Fibroblast of skin of left biceps (primary cell): ENCODE data around the gene IRF7.
A peak's percentile ranks its signal among the peaks of the same experiment; 100 is the strongest.
"Not testable (repeated sequence)": the region's sequence is repeated elsewhere in the genome, so short reads cannot be mapped to it uniquely, and the experiment has no call there.

Source experiments
- DNase-seq, 2 experiments: peaks; one replicate each; pipeline ENCODE4 v3.0.0-alpha.2; 2013; ENCODE audit warnings: low read depth in 2 of 2

Gene IRF7

DNA sequence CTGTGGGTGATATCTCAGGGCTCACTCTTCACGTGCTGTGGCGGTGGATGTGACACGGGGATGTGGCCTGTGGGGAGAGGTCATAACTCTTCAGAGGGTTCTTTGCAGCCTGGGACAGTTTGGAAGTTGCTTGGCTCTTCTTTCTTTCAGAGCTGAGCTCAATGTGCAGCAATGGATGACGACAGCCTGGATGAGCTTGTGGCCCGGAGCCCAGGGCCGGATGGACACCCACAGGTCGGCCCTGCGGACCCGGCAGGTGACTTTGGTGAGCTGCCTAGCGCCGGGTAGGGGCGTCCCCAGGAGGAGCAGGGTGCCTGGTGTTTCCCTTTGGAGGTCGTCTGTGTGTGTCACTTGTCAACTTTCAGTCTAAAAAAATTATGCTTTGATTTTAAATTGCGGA, 34.4 kb downstream of the IRF7 start:
- no peak for DNase-seq

DNA sequence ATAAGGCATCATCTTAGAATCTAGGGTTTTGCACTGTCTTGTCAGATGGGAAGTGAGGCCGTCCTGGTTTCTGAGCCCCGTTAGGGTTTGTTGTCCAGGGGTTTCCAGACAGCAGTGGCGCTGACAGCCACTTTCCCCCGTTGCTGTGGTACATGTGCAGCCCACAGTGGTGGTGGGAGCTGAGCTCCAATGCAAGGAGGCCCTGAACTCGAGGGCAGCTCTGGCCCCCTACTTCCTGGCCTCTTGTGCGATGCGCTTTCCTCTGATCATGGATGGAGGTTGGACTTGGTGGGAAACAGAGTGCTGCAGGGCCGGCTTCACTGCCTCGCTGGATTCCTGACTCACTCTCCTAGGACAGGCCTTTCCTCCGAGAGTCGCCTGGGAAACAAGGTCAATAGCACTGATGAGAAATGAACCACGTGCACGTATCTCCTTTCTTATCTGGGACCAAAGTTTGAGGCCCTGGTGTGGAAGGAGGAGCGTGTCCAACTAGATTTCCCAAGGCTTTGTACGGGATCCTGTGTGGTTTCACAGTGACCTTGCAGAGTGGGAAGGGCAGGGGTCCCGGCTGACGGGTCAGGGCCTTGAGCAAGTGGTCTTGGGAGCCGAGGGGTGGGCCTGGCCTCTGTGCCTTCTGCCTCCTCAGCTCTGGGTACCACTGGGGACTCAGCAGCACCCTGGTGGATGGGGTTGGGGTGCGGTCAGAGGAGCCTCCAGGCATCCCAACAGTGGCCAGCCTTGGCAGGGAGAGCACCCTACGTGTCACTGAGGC, 35.7 kb downstream of the IRF7 start:
- DNase-seq: no peak

DNA sequence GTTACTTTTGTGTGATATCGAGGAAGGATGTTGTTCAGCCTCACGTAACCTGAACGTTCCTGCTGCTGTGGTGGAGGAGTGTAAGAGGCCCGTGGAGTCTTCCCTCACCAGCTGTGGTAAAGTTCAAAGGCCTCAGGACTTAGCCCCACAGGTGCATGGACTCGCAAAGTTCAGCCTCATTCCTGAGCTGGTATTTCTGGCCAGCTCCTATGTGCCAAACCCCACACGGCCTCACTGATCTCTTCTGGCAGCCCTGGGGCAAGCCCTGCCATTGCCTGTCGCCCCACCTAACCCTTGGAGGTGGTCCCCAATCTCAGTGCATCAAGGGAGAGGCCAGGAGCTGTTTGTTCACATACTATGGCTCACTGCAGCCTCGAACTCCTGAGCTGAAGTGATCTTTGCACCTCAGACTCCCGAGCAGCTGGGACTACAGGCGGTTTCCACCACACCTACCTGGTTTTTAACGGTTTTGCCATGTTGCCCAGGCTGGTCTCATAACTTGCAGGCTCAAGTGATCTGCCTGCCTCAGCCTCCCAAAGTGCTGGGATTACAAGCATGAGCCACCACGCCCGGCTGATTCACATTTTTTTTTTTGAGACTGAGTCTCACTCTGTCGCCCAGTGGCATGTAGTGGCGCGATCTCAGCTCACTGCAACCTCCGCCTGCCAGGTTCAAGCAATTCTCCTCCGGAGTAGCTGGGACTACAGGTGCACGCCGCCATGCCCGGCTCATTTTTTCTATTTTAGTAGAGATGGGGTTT, 37.3 kb downstream of the IRF7 start:
- DNase-seq: no peak

DNA sequence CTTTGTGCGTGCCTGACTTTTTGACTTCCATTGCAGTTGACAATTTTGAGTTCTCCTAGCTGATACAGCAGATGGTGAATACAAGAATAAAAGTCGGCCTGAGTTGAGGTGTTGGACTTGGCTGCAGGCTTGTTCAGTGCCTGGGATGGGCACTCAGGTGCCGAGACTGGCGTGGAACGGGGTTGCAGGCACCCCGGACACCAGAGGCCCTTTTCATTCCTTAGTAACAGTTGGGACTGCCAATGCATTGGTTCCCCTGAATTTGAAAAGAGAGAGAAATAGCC, 38.2 kb downstream of the IRF7 start:
- no peak for DNase-seq

DNA sequence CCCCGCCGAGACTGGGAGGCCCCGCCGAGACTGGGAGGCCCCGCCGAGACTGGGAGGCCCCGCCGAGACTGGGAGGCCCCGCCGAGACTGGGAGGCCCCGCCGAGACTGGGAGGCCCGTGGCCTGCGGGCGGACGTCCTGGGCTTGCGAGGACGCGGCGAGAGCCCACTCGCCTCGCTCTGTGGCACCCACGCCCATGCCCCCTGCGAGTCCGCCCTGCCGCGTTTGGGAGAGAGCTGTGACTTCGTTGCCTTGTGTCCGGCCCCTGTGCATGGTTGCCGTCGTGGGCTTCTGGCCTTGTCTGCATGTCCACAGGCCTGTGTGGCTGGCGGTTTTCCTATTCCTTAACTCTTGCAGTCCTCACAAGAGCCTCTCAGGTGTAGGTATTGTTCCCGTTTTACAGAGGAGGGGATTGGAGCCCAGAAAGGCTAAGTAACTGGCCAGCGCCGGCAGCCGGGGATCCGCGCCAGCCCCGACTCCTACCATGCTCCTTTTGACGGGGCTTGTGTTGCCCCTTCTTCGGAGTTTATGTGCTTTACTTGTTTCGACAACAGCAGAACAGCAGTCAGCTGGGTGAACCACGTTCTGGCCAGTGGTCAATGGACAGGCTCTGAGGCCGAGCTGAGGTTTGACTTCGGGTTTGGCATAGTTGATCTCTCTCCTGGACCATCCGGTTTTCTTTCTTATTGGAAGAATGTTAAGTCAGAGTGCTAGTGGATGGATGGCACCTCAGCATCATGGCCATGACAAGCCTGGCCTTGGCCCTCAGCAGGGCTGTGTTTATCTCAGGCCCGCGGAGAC, 38.7 kb downstream of the IRF7 start:
- no peak for DNase-seq

DNA sequence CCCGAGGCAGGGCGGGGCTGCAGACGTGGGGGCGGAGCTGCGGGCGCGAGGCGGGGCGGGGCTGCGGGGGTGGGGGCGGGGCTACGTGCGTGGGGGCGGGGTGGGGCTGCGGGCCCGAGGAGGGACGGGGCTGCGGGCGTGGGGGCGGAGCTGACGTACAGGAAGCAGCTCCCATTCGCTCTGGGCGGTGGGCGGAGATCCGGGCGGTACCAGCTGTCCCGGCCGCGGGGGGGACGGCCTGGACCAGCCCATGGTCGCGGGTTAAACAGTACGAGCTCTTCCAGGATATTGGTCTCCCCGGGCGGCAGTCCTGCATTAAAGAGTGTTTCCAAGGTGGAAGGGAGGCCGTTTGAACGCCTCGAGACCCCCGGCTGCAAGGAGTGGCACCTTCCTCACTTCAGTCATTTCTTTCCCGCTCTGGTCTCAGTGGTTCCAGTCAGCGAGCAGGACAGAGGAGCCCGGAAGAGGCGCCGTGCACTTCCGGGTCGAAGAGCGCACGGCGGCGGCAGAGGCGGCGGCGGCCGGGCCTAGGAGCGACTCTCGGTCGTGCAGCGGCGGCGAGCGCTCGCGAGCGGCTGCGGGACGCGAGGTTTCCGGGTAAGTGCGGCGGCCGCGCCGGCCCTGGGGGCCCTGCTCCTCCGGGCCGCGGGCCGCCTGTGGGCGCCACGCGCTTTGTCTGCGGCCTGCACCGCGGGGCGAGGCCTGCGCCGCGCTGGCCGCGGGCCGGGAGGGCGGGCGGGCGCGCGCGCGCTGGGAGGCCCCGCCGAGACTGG, 39.6 kb downstream of the IRF7 start, which contains the start of gene PHRF1:
TSS of gene PHRF1 (plus strand) at position 475 of the 773 bp plus-strand sequence. CDS start 5,043 bp downstream, outside the sequence.
- DNase-seq: peak; percentile 83 to 85

DNA sequence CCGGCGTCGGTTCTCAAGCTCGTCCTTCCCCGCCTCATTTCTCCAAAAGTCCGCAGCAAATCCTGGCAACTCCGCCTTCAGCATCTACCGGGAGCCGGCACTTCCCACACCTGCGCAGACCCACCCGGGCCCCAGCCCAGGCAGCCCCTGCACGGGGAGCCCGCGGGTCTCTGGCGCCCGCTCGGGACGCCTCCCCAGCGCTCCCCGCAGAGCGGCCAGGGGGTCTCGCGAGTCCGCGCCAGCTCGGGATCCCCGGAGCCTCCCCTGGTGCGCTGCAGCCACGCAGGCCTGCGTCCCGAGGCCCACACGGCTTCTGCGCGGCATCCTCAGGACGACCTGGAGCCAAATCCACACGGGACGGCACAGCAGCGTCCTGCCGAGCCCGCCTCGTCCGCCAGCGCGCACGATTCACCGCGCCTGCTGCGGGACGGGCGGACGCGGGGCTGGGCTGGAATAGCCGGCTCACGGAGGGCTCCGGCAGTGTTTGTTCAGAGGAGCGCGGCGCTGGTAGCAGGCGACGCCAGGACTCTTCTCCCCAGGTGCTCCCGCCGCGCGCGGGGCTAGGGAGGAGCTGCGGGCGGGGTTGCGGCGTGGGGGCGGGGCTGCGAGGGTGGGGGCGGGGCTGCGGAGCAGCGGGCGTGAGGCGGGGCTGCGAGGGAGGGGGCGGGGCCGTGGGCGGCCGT, 40.3 kb downstream of the IRF7 start:
- DNase-seq: peak; percentile 14 to 16

DNA sequence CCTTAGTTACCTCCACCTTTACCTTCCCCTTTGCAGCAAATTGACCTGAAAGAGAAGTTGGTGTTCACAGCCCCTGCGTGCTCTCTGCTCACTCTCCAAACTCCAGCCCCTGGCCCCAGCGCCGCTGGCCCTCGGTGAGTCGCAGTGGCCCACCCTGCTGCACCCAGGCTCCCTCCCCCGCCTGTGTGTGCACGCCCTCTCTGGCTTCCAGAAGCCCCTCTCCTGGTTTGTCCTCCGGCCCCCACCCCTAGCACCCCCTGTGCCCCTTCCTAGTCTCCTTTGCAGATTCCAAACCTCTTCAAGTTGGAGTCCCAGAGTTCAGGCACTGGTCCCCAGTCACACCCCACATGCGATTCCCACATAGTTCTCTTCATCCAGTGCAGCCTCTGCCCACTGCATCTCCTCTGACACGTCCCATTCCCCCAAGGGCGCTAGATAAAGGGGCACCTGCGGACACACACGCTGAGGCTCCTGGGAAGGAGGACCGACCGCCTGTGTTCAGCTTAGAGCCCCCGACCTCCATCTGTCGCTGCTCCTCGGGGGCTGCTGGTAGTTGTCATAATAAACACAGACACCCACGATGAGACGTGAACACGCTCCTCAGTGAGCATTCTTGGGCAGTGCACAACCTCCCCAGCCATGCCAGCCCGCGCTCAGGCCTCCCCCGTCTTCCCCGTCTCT, 41.0 kb downstream of the IRF7 start:
- DNase-seq: no peak

DNA sequence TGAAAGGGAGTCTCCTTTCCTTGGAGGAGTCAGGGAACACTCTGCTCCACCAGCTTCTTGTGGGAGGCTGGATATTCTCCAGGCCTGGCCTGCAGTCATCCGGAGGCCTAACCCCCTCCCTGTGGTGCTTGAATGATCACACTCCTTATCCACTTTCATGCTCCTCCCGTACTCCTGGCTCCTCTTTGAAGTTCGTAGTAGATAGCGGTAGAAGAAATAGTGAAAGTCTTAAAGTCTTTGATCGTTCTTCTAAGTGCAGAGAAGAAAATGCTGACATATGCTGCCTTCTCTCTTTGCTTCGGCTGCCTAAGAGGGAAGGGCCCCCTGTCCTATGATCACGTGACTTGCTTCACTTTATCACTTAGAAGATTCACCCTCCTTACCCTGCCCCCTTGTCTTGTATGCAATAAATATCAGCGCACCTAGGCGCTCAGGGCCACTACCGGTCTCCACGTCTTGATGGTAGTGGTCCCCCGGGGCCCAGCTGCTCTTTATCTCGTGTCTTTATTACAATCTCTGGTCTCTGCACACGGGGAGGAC, 41.6 kb downstream of the IRF7 start:
- DNase-seq: not testable (repeated sequence)

DNA sequence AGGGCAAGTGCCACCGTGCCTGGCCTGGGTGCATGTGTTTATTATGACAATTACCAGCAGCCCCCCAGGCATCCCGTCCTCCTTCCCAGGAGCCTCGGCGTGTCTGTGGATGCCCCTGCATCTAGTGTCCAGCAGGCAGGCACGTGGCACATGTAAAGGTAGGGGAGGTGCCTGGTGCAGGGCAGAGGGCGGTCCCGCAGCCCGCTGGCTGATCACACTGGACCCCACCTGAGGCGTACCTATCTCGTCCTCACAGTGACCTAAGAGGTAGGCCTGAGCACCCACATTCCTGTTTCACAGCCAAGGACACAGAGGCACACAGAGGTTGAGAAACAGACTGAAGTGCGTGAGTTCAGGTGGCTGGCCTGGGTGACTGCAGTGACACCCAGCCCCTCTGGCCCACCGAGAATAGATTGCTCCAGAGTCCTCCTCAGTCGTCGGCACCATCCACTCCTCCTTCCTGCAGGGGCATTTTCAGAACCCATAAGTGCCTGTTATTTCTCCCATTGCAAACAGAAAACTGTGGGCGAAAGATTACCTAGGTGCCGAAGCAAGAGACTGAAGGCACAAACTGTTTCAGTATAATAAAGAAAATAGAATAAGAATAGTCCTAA, 42.5 kb downstream of the IRF7 start:
- DNase-seq: no peak

DNA sequence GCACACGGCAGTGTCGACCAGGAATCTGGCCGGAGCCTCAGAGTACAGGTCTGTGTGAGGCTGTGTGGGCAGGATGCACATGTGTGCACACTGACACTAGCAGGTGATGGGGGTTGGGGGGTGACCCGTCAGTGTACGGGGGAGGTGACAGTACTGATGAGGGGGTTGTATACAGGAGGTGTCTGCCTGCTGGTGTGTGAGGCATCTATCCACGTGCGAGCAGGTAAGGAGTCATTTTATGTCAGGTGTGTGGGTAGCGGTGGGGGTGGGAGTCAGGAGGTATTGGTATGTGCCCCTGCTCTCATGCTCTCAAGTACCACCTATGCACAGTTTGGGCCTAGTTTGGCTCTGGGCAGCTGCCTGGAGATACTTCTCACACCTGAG, 44.0 kb downstream of the IRF7 start:
- no peak for DNase-seq

DNA sequence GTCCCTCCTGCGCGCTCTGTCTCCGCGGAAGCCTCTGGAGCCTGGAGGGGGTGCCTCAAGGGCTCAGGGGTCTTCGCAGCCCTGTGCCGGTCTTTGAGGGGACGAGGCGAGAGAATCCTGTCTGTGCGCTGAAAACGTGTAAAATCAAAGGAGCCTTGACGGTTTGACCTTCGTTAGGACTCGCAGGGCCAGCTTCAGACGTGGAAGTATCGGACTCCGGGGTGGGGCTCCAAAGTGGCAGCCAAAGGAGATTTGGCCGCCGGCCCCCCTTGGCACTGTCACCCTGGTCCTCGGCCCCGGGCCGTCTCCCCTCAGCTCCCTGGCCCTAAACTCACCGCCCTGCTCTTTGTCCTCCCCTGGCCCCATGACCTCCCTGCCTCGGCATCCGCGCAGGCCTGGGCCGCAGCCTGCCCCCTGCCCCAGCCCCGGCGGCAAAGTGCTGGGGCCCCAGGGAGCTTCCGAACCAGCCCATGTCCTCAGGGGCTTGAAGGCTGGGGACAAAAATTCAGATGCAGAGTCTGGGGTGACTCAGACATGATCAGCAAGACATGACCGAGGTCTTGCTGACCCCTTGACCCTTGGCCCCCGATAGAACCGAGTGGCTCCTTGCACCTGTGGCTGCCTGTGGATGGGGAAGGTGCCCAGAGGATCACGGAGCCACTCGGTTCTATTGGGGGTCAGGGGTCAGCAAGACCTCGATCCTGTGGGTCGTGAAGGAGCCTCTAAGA, 46.4 kb downstream of the IRF7 start:
- no peak for DNase-seq

DNA sequence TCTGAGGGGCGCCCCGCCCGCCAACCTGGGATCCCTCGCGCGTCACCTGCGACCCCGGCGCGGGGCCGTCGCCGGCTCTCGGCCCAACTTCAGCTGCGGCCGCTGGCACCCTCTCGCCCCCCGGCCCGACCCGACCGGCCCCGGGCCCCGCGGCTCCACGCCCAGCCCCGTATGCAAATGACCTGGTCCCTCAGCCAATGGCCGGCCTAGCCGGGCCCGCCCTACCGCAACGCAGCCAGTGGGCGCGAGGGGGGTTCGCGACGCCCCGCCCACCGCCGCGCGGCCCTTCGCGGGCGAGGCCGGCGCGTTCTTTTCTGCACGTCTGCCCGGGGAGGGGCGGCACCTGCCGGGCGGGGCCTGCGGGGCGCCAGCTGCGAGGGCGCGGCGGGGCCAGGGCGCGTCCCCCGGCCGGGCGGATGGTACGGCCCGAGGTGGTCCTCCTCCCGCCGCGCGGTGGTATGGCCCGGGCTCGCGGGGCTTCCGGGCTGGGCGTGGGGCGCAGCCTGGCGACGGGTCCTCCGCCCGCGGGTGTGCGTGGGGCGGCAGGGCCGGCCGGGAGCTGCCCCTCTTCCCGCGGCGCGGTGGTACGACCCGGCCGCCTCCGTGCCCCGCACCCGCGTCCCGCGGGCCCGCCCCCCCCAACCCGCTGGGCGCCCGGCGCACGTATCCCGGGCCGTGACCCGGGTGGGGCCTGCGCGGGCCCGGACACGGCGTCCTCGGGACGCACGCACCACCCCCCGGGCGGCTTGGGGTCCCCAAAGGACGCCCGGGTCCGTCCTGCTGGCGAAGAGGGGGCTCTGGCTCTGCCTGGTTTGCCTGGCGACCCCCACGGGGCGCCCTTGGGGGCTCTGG, 47.2 kb downstream of the IRF7 start:
- DNase-seq: peak; percentile 89

DNA sequence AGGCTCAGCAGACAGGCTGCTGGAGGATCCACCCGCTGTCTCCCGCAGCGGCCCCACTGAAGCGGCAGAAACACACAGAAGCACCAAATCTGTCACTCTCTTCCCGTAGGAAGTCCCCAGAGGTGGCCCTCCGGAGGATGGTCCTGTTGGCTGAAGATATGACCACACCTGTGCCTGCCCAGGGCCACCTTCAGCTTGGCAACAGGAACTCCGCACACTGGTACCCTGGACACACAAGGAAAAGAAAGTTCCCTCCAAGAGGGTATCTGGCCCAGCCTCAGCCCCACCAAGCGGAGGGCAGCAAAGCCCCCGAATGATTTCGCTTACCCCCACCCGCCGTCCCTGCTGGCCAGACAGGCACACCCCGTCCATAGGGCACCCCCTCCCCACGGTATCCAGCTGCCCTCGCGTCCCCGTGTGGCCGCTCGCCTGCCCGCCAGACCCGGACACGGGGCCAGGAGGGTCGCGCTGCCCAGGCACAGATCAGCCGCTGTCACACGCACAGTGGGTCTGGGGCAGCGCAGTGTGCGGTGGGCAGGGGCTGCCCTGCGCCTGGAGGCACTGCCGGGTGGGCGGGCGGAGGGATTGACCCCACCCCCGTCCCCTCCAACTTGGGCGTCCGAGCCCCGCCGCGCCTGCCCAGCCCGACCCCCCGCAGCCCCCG, 48.0 kb downstream of the IRF7 start:
- DNase-seq: no peak

DNA sequence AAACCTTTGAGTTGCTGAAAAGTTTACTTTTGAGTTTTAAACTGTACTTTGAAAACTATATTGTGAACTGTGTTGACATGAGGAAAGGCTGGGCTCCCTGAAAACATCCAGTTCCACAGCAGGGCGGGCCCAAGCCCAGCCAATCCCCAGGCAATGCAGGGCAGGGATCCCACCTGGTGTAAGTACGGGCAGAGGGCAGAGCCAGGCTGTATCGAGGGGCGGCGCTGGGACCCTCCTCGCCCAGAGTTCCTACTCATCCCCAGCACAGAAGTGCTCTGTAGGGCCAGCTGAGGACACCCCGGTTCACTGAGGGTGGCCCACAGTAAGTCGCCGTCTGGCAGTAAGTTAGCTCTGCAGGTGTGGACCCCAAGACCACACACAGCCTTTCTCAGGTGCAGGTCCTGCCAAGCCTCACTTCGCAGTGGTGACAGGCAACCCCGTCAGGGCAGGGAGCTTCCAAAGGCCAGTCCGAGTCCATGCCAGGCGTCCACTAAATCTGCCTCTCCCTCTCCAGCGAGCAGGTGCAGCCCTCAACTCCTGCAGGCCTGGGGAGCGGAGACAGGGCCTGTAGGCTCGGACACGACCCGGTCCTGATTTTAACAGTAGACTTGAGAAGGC, 48.6 kb downstream of the IRF7 start:
- no peak for DNase-seq

DNA sequence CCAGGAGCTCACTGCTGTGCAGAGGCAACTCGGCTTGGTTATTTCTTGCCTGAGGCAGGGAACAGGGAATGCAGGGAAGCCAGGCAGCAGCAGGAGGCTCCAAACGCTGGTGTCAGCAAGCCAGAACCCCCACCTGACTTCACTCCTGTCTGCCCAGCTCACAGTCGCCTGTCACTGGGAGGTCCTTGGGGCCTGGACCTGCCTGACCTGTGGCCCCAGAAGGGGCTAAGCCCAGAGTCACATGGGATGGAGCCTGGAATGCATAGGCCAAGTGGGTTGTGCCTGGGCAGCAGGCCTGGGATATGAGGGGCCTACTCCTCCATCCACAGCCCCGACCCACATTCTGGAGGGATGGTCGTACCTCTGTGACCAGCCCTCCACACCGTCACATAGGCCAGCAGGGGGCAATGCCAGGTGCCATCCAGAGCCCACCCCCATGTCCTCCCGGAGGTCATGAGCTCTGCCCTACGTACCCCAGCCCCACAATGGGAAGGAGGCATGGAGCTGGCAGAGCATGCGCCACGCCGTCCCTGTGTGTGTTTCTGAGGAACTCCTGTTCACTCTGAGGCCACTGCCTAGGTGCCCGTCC, 49.7 kb downstream of the IRF7 start:
- DNase-seq: no peak
